Activated CD4-positive, CD25-positive, alpha-beta regulatory T cell treated with anti-CD3 and anti-CD28 coated beads, Interleukin-2, amount 50 U/mL, for 16 hours (primary cell): ENCODE results near the gene CDHR5.

Source experiments
- DNase-seq: peaks from one replicate; pipeline ENCODE4 v3.0.0-alpha.2; 2020; ENCODE audit warnings: low read depth, low spot score

CDHR5 gene

GRCh38 chr11:623349-623869, 1.3 kb downstream of the CDHR5 start:
- no peak for DNase-seq

- no peak for DNase-seq
Measured at GRCh38 chr11:621838-622237, 2.9 kb downstream of the CDHR5 start.

GRCh38 chr11:620935-621814, 3.6 kb downstream of the CDHR5 start:
- DNase-seq, result no peak

GRCh38 chr11:620201-620600, 4.6 kb downstream of the CDHR5 start:
- no peak for DNase-seq

GRCh38 chr11:619628-620050, 5.1 kb downstream of the CDHR5 start:
- DNase-seq, result no peak

GRCh38 chr11:618856-619627, 5.7 kb downstream of the CDHR5 start:
- no peak for DNase-seq

- DNase-seq, result no peak
Measured at GRCh38 chr11:617912-618682, 6.7 kb downstream of the CDHR5 start.

- no peak for DNase-seq
Measured at GRCh38 chr11:617199-617911, 7.4 kb downstream of the CDHR5 start.

- DNase-seq, result no peak
Measured at GRCh38 chr11:616320-617198, 8.2 kb downstream of the CDHR5 start.

GRCh38 chr11:615504-616319, 9.0 kb downstream of the CDHR5 start, which contains the start of gene IRF7:
Gene IRF7 (minus strand): TSS chr11:615950. CDS start chr11:615364, 586 bp downstream.
- DNase-seq, result peak; percentile 75

GRCh38 chr11:614623-615503, 9.9 kb downstream of the CDHR5 start:
- DNase-seq, result no peak

GRCh38 chr11:614021-614622, 10.6 kb downstream of the CDHR5 start:
- no peak for DNase-seq

- peak; percentile 58 for DNase-seq
Measured at GRCh38 chr11:613369-613968, 11.3 kb downstream of the CDHR5 start.

- DNase-seq, result no peak
Measured at GRCh38 chr11:612961-613300, 11.8 kb downstream of the CDHR5 start.

- no peak for DNase-seq
Measured at GRCh38 chr11:612201-612960, 12.4 kb downstream of the CDHR5 start.
